RPMI8226 (cell line): ENCODE results near the gene MAPK1.
"Not testable (repeated sequence)": the region's sequence is repeated elsewhere in the genome, so short reads cannot be mapped to it uniquely, and the experiment has no call there.

Source experiments
- DNase-seq: peaks from one replicate; pipeline ENCODE4 v3.0.0-alpha.2; 2015

Gene MAPK1

DNA sequence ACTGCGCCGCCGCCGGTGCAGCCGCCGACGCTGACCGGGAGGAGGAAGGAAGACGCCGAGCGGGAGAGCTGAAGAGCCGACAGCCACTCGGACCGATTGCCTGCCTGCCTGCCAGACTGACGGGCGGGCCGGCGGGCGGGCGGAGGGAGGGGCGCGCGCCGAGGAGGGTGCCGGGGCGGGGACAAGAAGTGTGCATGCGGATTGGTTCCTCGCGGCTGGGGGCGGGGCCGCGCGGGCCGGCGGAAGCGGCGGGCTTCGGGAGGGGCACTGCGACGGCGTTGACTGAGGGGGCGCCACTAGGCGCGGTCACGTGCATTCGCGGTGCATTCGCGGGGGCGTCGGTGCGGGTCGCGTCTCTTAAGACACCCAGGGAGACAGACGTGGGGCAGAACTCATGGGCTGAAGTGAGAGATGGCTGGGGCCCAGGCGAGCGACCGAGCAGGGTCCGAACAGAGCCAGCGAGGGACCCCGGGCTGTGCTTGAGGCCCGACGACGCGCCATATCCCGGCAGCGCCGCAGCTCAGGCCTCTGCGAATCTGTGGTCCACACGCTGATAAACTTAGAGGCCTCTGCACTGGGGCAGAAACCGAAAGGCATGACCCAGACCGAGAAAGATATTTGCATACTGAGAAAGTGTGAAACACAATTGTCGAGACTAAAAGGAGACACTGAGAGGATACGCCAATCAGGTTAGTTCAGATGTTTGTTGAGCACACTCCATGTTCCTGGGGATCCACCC is at the start of gene MAPK1:
MAPK1 (minus strand) TSS at position 118 of the 739 bp plus-strand sequence. CDS start 205 bp downstream, outside the sequence.
- peak; percentile 73 for DNase-seq

DNA sequence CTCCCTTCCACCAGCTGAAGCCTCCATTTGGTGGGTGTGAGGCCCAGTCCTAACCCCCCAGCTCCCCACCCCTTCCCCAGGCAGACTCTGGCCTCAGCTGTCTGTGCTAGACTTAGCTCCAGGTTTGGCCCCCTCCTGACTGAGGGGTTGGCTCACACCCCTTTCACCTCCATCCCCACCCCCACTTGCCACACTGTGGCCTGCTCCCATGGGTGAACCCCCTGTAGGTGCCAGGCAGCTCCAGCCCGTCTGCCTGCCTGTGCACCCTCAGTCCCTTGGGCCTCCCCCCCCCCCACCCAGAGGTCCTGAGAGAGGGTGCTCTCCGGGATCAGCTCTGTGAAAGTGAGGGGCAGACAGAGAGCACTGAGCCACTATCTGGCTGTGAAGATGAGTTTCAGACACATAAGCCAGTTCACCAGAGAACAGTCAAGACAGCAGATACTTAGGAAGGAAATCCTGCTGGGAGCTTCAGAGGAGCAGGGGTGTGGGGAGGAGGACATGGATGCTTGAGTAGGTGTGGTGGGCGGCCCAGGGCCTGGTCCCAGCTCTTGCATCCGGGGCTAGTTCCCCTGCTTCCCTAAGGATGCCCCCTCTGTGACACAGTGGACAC is 49.0 kb upstream of the MAPK1 start:
- no peak for DNase-seq

DNA sequence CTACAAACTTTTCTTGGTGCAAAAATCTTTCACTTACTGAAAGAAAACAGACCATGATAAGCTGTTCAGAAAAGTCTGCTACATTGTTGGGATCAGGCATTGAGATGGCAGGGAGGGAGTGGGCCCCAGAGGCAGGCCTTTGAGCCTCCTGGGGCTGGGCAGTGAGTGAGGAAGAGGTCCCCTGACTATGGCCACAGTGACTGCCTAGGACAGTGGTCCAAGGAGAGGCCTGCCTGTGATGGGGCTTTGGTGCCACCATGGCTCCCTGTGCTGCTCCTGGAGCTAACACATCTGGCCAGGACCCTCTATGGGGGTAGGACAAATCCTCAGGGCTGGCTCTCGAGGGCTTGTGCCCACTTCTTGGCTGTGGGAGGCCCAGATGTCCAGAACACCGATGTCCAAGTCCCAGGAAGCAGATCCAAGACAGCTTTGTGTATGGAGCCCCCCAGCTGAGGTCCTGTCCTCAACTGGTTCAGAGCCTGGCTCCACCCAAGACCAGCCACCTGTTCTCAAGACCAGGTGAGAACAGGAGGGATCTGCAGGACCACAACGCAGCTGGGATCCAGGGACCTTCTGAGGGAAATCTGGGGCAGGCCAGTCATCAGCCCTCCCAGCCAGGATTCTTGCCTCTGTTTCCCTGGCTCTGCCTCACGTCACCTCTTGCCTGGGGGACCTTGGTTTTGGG is 48.3 kb upstream of the MAPK1 start:
- DNase-seq, result no peak

DNA sequence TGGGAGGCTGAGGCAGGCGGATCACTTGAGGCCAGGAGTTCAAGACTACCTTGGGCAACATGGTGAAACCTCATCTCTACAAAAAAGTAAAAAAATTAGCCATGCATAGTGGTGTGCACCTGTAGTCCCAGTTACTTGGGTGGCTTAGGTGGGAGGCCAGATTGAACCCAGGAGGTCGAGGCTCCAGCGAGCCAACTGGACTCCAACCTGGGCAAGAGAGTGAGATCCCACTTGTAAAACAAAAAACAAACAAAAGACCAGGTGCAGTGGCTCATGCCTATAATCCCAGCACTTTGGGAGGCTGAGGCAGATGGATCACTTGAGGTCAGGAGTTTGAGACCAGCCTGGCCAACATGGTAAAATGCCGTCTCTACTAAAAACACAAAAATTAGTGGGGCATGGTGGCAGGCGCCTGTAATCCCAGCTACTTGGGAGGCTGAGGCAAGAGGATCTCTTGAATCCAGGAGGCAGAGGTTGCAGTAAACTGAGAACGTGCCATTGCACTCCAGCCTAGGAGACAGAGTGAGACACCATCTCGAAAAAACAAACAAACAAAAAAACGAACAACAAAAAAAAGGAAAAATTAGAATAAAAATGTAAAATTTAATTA is 46.7 kb upstream of the MAPK1 start:
- not testable (repeated sequence) for DNase-seq

DNA sequence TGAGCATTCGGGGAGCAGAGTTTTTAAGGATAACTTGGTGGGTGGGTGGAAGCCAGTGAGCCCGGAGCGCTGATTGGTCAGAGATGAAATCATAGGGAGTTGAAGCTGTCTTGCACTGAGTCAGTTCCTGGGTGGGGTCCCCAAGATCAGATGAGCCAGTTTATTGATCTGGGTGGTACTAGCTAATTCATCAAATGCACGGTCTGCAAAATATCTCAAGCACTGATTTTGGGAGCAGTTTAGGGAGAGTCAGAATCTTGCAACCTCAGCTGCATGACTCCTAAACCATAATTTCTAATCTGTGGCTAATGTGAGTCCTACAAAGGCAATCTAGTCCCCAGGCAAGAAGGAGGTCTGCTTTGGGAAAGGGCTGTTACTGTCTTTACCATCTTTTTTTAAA is 42.9 kb upstream of the MAPK1 start:
- not testable (repeated sequence) for DNase-seq

DNA sequence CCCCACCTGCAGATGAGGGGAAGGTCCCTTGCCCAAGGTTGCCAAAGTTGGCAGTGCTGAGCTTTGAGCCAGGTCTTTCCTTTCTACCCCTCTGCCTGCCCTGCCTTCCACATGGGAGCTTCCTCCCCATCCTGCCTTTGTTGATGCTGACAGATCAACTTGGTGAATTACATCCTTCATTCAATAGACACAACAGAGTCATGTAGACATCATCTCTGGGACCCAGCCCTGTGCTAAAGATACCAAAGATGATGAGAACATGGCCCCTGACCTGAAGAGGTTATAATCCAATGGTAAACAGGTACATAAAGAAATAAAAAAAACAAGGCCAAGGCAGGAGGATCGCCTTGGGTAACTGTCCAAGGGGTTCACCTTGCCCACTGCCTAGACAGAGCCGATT is 42.4 kb upstream of the MAPK1 start:
- DNase-seq, result no peak

DNA sequence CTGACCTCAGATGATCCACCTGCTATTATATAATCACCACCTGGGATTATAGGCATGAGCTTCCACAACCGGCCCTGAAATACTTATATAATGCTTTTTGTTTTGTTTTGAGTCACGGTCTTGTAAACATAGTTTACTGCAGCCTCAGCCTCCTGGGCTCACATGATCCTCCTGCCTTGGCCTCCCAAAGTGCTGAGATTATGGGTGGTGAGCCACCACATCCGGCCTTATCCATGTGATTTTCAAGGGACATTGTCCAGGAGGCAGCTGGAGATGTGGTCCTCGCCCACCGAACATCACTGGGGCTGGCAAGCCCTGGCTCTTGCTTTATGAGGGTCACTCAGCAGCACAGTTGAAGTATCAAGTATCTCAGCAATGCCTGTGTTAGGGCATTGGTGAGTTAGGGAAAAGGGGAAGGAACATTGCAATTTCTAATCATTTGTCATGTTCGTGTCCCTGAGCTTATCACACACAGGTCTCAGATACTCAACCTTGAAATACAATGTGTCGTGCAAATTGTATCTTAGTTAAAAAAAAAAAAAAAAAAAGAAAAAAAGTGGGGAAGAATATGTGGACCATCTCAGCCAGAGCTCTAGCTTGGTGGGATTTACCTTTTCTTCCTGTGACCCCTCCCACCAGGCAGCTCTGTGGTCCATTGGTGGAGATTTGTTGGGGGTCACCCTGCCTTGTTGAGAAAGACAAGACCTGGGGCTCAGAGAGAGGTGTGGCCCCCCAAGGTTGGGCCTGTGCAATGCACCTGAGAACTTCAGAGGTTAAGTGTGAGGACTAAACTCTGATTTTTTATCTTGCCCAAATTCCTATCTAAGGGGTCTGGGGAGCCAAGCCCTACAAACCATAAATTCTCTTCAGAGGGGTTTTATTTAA is 40.4 kb upstream of the MAPK1 start:
- DNase-seq, result no peak

DNA sequence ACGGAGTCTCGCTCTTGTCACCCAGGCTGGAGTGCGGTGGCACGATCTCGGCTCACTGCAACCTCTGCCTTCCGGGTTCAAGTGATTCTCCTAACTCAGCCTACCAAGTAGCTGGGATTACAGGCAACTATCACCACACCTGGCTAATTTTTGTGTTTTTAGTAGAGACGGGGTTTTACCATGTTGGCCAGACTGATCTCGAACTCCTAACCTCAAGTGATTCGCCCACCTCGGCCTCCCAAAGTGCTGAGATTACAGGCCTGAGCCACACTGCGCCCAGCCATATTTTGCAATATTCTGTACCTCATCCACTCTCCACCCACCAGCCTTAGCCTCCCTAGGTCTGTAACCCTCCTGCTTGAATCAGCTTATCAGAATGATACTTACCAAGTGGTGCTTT is 37.8 kb upstream of the MAPK1 start:
- DNase-seq, result not testable (repeated sequence)

DNA sequence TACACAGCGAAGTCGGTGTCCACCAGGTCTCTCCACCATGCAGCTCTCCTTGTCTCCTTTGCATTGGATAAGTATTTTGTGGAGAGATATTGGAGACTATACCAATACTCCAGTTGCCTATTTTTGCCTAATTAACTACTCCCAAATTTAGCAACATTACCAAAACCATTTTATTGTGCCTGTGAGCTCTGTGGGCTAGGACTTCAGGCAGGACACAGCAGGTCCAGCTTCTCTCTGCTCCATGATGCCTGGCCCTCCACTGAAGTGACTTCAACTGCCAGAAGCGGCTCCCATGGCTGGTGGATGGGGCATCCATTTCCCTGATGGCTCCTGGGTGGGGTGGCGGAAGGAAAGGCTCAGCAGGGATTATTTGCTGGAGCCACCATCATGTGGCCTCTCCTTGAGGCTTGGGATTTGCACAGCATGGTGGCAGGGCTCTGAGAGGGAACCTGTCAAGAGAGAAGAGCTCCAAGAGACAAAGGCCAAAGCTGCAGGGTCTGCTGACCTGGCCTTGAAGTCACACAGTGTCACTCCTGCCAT is 36.9 kb upstream of the MAPK1 start:
- DNase-seq, result no peak

DNA sequence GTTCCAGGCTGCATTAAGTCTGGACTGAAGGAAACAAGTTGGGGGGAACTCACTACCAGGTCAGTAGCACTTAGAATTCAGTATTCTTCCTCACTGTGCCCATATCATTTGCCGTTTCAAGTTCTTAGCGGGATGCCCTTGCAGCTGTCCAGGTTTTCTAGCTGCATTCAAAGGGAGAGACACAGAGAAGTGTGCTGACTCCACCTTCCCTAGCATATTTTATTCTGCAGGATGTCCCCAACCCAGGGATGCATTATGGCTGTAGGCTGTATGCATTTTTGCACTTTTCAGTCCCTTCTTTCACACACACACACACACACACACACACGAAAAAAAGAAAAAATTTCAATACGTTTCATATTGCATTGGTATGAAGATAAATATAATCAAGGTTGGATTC is 35.8 kb upstream of the MAPK1 start:
- DNase-seq, result no peak

DNA sequence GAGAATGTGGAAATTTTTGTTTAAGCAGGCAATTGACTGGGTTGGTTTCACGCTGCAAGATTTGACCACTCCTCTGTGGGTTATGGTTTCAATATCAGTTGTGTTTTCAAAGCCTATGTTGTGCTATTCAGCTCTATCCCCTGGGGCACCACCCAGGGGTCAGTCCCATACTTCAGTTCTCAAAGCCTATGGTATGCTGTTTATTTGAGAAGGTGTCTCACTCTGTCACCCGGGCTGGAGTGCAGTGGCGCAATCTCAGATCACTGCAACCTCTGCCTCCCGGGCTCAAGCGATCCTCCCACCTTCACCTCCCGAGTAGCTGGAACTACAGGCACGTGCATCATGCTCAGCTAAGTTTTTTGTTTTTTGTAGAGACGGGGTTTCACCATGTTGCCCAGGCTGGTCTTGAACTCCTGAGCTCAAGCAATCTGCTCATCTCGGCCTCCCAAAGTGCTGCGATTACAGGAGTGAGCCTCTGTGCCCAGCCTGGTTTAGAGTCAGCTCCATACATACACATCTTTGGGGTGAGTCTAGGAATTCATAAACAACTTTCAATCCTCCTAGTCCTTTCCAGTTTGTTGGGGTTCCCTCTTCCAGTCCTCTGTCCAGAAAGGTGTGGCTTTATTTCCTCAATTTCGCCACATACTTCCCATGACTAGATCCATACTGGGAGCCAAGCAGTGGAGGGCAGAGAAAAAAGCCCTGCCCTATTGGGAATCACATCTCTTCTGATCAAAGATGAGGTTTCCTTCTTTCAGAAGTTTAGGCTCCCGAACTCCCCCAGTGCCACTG is 35.0 kb upstream of the MAPK1 start:
- no peak for DNase-seq

DNA sequence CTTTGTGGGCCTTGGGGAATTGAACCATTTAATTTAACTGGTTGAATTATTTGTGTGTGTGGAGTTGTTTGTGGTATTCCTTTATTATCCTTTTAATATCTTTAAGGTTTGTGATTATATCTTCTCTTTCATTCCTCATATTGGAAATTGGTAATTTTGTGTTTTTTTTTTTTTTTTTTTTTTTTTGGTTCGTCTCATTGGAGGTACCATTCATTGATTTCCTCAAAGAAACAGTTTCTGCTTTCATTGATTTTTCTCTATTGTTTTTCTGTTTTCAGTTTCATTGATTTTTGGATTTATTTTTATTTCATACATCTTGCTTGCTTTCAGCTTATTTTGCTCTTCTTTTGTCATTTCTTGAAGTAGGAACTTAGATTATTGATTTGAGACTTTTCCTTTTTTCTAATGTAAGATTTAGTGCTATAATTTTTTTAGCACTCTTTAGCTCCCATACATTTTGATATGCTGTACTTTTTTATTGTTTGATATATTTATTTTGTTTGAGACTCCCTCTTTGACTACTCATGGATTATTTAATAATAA is 31.0 kb upstream of the MAPK1 start:
- no peak for DNase-seq

DNA sequence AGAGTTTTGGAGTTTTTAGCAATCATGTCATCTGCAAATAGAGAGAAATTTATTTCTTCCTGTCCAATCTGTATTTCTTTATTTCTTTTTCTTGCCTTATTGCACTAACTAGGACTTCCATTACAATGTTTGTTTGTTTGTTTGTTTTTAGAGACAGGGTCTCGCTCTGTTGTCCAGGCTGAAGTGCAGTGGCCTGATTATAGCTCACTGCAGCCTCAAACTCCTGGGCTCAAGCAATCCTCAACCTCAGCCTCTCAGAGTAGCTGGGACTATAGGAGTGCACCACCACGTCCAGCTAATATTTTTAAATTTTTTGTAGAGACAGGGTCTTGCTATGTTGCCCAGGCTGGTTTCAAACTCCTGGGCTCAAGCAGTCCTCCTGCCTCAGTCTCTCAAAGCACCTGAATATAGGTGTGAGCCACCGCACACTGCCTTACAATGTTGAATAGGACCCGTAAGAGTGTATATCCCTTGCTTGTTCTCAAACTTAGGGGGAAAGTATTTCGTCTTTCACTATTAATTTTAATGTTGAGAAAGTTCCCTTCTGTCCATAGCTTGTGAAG is 29.6 kb upstream of the MAPK1 start:
- DNase-seq, result no peak

DNA sequence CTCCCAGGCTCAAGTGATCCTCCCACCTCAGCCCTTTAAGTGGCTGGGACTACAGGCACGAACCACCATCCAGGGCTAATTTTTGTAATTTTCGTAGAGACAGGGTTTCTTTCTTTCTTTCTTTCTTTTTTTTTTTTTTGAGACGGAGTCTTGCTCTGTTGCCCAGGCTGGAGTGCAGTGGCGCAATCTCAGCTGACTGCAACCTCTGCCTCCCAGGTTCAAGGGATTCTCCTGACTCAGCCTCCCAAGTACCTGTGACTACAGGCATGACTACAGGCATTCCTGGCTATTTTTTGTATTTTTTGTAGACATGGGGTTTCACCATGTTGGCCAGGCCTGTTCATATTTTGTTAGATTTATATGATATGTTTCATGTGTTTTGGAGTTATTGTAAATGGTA is 28.8 kb upstream of the MAPK1 start:
- not testable (repeated sequence) for DNase-seq

DNA sequence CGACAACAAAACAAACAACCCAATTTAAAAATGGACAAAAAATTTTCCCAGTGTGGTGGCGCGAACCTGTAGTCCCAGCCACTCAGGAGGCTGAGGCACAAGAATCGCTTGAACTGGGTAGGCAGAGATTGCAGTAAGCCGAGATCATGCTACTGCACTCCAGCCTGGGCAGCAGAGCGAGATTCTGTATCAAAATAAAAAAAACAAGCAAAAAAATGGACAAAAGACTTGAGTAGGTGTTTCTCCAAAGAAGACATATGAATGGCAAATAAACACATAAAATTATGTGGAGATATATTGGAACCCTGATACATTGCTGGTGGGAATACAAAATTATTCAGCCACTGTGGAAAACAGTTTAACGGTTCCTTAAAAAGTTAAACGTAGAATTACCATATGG is 27.4 kb upstream of the MAPK1 start:
- no peak for DNase-seq

DNA sequence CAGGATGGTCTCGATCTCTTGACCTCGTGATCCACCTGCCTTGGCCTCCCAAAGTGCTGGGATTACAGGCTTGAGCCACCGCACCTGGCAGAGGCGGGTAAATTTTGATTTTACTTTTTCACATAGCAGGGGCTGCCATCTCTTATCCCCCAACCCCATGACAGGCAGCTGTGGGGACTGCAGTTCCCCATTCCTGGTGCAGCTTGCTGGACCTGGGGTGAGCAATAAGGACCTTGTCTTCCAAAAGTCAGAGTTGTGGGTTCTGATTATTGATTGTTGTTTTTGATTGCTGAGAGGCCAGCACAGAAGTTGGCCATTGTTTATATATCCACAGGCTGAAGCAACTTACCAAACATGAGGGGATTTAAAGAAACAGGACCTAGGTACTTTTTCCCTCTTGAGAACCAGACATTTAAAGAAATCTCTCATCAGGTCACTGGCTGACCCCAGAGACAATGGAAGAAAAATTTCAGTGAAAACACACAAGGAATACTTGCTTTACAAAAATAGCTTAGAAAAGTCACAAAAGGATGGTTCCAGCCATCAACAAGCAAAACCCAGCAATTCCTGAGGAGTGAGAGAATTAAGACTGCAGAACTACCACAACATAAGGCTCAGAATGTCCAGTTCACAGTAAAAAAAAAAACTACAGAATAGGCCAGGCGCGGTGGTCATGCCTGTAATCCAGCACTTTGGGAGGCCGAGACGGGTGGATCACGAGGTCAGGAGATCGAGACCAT is 22.0 kb upstream of the MAPK1 start:
- no peak for DNase-seq

DNA sequence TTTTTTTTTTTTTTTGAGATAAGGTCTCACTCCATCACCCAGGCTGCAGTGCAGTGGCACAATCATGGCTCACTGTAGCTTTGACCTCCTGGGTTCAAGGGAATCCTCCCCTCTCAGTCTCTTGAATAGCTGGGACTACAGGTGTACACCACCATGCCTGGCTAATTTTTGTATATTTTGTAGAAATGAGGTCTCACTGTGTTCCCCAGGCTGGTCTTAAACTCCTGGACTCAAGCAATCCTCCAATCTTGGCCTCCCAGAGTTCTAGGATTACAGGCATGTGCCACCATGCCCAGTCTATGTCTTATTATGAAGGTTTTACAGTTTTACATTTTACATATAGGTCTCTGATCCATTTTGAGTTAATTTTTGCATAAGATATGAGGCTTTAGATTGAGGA is 20.4 kb upstream of the MAPK1 start:
- DNase-seq, result no peak

DNA sequence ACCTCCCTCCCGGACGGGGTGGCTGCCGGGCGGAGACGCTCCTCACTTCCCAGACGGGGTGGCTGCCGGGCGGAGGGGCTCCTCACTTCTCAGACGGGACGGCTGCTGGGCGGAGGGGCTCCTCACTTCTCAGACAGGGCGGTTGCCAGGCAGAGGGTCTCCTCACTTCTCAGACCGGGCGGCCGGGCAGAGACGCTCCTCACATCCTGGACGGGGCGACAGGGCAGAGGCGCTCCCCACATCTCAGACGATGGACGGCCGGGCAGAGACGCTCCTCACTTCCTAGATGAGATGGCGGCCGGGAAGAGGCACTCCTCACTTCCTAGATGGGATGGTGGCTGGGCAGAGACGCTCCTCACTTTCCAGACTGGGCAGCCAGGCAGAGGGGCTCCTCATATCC is 16.5 kb upstream of the MAPK1 start:
- not testable (repeated sequence) for DNase-seq

DNA sequence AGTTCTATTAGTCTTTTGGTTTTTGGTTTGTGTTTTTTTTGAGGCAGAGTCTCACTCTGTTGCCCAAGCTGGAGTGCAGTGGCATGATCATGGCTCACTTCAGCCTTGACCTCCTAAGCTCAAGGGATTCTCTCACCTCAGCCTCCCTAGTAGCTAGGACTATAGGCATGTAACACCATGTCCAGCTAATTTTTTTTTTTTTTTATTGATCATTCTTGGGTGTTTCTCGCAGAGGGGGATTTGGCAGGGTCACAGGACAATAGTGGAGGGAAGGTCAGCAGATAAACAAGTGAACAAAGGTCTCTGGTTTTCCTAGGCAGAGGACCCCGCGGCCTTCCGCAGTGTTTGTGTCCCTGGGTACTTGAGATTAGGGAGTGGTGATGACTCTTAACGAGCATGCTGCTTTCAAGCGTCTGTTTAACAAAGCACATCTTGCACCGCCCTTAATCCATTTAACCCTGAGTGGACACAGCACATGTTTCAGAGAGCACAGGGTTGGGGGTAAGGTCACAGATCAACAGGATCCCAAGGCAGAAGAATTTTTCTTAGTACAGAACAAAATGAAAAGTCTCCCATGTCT is 15.4 kb upstream of the MAPK1 start:
- not testable (repeated sequence) for DNase-seq
